CD14-positive monocyte (primary cell): ENCODE data around the gene ADAM8. TPM values are rescaled to one million over a fixed set of nuclear protein-coding genes. Genes with fewer than 3 reads are reported as not detected.

ENCODE experiments used
- DNase-seq, 3 donors: peaks; one replicate each; pipeline ENCODE4 v3.0.0-alpha.2; 2011 to 2022
- H2AFZ ChIP-seq: 2 replicates; pipeline ENCODE4 v1.6.0; 2012; ENCODE audit warnings: mild to moderate bottlenecking, low read depth, low read length, inconsistent platforms; ENCODE audit not compliant: insufficient read depth, poor library complexity, severe bottlenecking
- H3K27ac ChIP-seq, 2 donors: 1 replicate in 1 of 2; 2 replicates in 1 of 2; pipeline ENCODE4 v1.5.1; 2012 to 2013; ENCODE audit warnings: low read length in 2 of 2, control low read depth in 1 of 2, inconsistent platforms in 1 of 2, low read depth in 1 of 2, mild to moderate bottlenecking in 1 of 2
- H3K27me3 ChIP-seq, 2 donors: one replicate each; pipeline versions ENCODE4 v1.6.0 to v1.6.1; 2011 to 2013; ENCODE audit warnings: low read length in 2 of 2; ENCODE audit not compliant: control insufficient read depth in 2 of 2, insufficient read depth in 2 of 2
- H3K36me3 ChIP-seq, 2 donors: replicated peaks in 1 of 2; 1 replicate in 1 of 2; 2 replicates in 1 of 2; pipeline versions ENCODE4 v1.5.1 to v1.6.1; 2012 to 2013; ENCODE audit warnings: low read length in 2 of 2, control low read depth in 1 of 2, inconsistent platforms in 1 of 2, mild to moderate bottlenecking in 1 of 2; ENCODE audit not compliant: insufficient read depth in 2 of 2, control insufficient read depth in 1 of 2
- H3K4me1 ChIP-seq, 2 donors: 1 replicate in 1 of 2; 2 replicates in 1 of 2; pipeline versions ENCODE4 v1.5.1 to v1.6.1; 2012 to 2013; ENCODE audit warnings: low read length in 2 of 2, control low read depth in 1 of 2, inconsistent platforms in 1 of 2, mild to moderate bottlenecking in 1 of 2, moderate library complexity in 1 of 2; ENCODE audit not compliant: insufficient read depth in 2 of 2, control insufficient read depth in 1 of 2
- H3K4me2 ChIP-seq: replicated peaks from 2 replicates; pipeline ENCODE3; 2012; ENCODE audit warnings: low read length, moderate library complexity, mild to moderate bottlenecking; ENCODE audit not compliant: poor library complexity, severe bottlenecking; ENCODE audit errors: extremely low read depth
- H3K4me3 ChIP-seq, 3 experiments: fragments of 200-600 bp in 1 of 3; sonication (generic) in 1 of 3; replicated peaks in 1 of 3; 1 replicate in 2 of 3; 2 replicates in 1 of 3; pipeline ENCODE4 v1.5.1; 2011 to 2013; ENCODE audit warnings: low read length in 3 of 3, mild to moderate bottlenecking in 3 of 3, control low read depth in 2 of 3, low read depth in 2 of 3, inconsistent platforms in 1 of 3, moderate library complexity in 1 of 3
- H3K79me2 ChIP-seq: 2 replicates; pipeline ENCODE4 v1.6.0; 2012; ENCODE audit warnings: mild to moderate bottlenecking, control low read depth, inconsistent platforms, low read length, moderate library complexity; ENCODE audit not compliant: insufficient read depth
- H3K9ac ChIP-seq: 2 replicates; pipeline ENCODE4 v1.6.0; 2017; ENCODE audit warnings: low read length, mild to moderate bottlenecking; ENCODE audit not compliant: insufficient read depth, poor library complexity, severe bottlenecking
- H3K9me3 ChIP-seq, 2 donors: replicated peaks in 1 of 2; 1 replicate in 1 of 2; 2 replicates in 1 of 2; pipeline versions ENCODE4 v1.5.1 to v1.6.1; 2012 to 2013; ENCODE audit warnings: low read length in 2 of 2, control low read depth in 1 of 2; ENCODE audit not compliant: control insufficient read depth in 1 of 2, insufficient read depth in 1 of 2
- H4K20me1 ChIP-seq: 2 replicates; pipeline ENCODE4 v1.6.0; 2012; ENCODE audit warnings: mild to moderate bottlenecking, low read length, control low read depth, moderate library complexity; ENCODE audit not compliant: insufficient read depth
- H3K27ac Mint-ChIP-seq, 7 donors: one replicate each; pipeline ENCODE4 v1.8.0; 2020; ENCODE audit warnings: mild to moderate bottlenecking in 7 of 7, mixed read lengths in 7 of 7, moderate library complexity in 6 of 7, inconsistent platforms in 2 of 7
- H3K27me3 Mint-ChIP-seq, 3 donors: one replicate each; pipeline ENCODE4 v1.8.0; 2021 to 2022; ENCODE audit warnings: low read depth in 3 of 3, mild to moderate bottlenecking in 3 of 3, mixed read lengths in 3 of 3, moderate library complexity in 3 of 3, inconsistent platforms in 1 of 3
- H3K36me3 Mint-ChIP-seq, 2 donors: one replicate each; pipeline ENCODE4 v1.8.0; 2020; ENCODE audit warnings: mixed read lengths in 2 of 2, inconsistent platforms in 1 of 2, mild to moderate bottlenecking in 1 of 2
- H3K4me1 Mint-ChIP-seq: one replicate; pipeline ENCODE4 v1.8.0; 2020; ENCODE audit warnings: mild to moderate bottlenecking, mixed read lengths
- H3K4me3 Mint-ChIP-seq, 2 donors: one replicate each; pipeline ENCODE4 v1.8.0; 2020; ENCODE audit warnings: mild to moderate bottlenecking in 2 of 2, mixed read lengths in 2 of 2, moderate library complexity in 1 of 2
- H3K9me3 Mint-ChIP-seq, 7 donors: one replicate each; pipeline ENCODE4 v1.8.0; 2020 to 2022; ENCODE audit warnings: mixed read lengths in 7 of 7, mild to moderate bottlenecking in 6 of 7, moderate library complexity in 6 of 7, inconsistent platforms in 2 of 7
- CTCF ChIP-seq: fragments of 200-600 bp; IDR thresholded peaks from one replicate; pipeline ENCODE4 v1.8.0; 2022; ENCODE audit warnings: antibody characterized with exemption, mild to moderate bottlenecking
- WGBS: methylation state at CpG from one replicate; pipeline ENCODE4 v1.1.5; 2013; ENCODE audit warnings: missing lambda C conversion rate; ENCODE audit not compliant: insufficient coverage; 5-methylcytosine and 5-hydroxymethylcytosine counted together
- intact Hi-C, 2 donors: fragments of 100-400 bp; cut with micrococcal nuclease; formaldehyde crosslinking; loops; one replicate each; pipeline versions ENCODE4 v1.15.0 to v1.15.1; 2023
- polyA plus RNA-seq, 3 donors: library from polyadenylated mRNA; depleted of rRNA in 1 of 3; unstranded in 2 of 3; stranded (reverse) in 1 of 3; fragments of 300-500 nt in 2 of 3; fragments of >200 nt in 1 of 3; fragmentation: Illumina TruSeq in 2 of 3; gene quantifications; 1 replicate in 2 of 3; 2 replicates in 1 of 3; pipeline ENCODE4 v1.2.3, GENCODE V29; 2012 to 2021

Gene ADAM8
- polyA plus RNA-seq, 3 donors: 32.7 to 228 (median 72.8) TPM

- no peak overlapping the region for H3K4me3 Mint-ChIP-seq
- Histone ChIP-seq H2AFZ (no peak overlapping the region), H3K4me2 (no peak overlapping the region), H3K36me3 (no peaks in the 10 kb centered on the region), H3K27me3 (peaks cover 0 to 14% of the 10 kb centered on the region in 2 donors), H3K79me2 (no peaks in the 10 kb centered on the region), H3K27ac (no peak overlapping the region), H3K4me3 (no peak overlapping the region), H4K20me1 (no peaks in the 10 kb centered on the region), H3K4me1 (peaks cover 20 to 38% of the 10 kb centered on the region in 2 donors), H3K9me3 (no peaks in the 10 kb centered on the region), H3K9ac (no peak overlapping the region)
- 80% methylated on average over 20 of the region's 28 CpGs for WGBS
- H3K4me1 Mint-ChIP-seq: peaks cover 35% of the 10 kb centered on the region
- TF ChIP-seq CTCF: no peak
- H3K27ac Mint-ChIP-seq: peak overlapping the region in 3 of 7 donors; percentile 10 to 87 (median 63)
- H3K9me3 Mint-ChIP-seq: no peaks in the 10 kb centered on the region
- H3K27me3 Mint-ChIP-seq: peaks cover 14 to 32% (median 18%) of the 10 kb centered on the region in 3 donors
- H3K36me3 Mint-ChIP-seq: no peaks in the 10 kb centered on the region
- intact Hi-C loops: loop anchor here in 1 of 2 donors (10.0 kb wide), 1 partner anchor 107 kb away; no protein-coding TSS in a partner anchor
- no peak for DNase-seq
Observed at GRCh38 chr10:133251388-133252222, 25.1 kb downstream of the ADAM8 start.

GRCh38 chr10:133249975-133250754 is 26.5 kb downstream of the ADAM8 start:
- H3K4me1 Mint-ChIP-seq: peaks cover 39% of the 10 kb centered on the region
- peak overlapping the region in 1 of 2 donors; percentile 31 for H3K4me3 Mint-ChIP-seq
- Histone ChIP-seq H3K9me3 (no peaks in the 10 kb centered on the region), H3K9ac (no peak overlapping the region), H3K27me3 (peaks cover 0 to 14% of the 10 kb centered on the region in 2 donors), H3K4me2 (no peak overlapping the region), H2AFZ (no peak overlapping the region), H4K20me1 (no peaks in the 10 kb centered on the region), H3K4me1 (peaks cover 20 to 43% of the 10 kb centered on the region in 2 donors), H3K36me3 (no peaks in the 10 kb centered on the region), H3K4me3 (no peak overlapping the region), H3K27ac (no peak overlapping the region), H3K79me2 (no peaks in the 10 kb centered on the region)
- no peaks in the 10 kb centered on the region for H3K36me3 Mint-ChIP-seq
- 75% methylated on average over 4 of the region's 11 CpGs for WGBS
- TF ChIP-seq CTCF: no peak
- no peaks in the 10 kb centered on the region for H3K9me3 Mint-ChIP-seq
- DNase-seq: no peak
- intact Hi-C loops: loop anchor here (10.0 kb wide), 2 partner anchors 105 to 235 kb away; no protein-coding TSS in a partner anchor
- H3K27ac Mint-ChIP-seq: peak overlapping the region in 5 of 7 donors; percentile 1 to 71 (median 7)
- H3K27me3 Mint-ChIP-seq: peaks cover 14 to 35% (median 18%) of the 10 kb centered on the region in 3 donors
